ENCODE data around the gene TMEM250.
"Not testable (repeated sequence)": the region's sequence is repeated elsewhere in the genome, so short reads cannot be mapped to it uniquely, and the experiment has no call there.

The TMEM250 gene

DNA sequence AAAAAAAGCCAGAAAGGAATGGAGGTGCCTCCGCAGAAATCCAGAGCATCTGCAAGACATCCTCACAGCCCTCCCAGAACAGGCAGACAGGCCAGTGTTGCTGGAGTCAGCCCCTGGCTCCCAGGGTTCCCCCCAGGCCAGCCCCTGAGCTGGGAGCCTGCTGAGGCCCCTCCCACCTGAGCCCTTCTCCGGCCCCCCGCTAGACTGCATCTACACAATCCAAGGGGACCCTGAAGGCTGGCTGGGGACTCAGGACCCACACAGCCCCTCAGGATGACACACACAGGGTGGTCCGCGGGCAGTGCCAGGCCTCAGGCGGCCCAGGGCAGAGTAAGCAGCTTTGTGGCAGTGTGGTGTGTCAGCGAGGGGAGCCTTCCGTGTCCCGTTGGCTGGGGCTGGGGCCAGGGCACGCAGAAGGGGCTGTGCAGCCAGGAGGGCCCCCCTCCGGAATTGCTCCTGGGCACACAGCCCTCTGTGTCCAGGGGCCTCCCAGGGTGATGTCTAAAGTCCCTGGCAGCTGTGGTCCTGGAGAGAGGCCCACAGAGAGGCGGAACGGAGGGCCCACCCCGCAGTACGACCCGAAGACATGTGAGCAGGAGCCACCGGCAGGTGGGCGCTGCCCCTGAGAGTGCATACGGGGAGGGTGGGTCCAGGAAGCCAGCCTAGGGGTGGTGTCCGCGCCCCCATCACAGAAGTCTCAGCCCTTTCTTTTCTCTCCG is 2.9 kb downstream of the TMEM250 start:
- in situ Hi-C loops (cut with HindIII; ENCODE audit: low sequenced_read_pairs) = loop anchor here (10.0 kb wide), 2 partner anchors 81 to 231 kb away; no protein-coding TSS in a partner anchor

DNA sequence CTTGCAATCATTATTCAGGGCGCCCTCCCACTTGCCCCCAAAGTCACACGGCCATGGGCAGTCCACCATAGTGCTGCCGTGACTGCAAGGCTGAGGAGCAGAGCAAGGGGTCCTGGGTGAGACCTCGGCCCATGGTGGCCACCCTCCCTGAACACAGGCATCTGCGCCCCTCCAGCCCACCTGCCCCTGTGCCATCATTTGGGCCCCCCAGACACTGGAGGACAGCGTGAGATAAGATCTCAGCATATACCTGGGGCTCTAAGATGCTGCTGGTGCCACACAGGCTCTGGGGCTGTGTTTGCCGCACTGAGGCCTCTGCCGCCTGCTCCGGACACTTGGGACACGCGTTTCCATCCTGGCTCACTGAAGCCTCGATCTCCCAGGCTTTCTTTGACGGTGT is 3.5 kb downstream of the TMEM250 start:
- in situ Hi-C loops (cut with HindIII; ENCODE audit: low sequenced_read_pairs) = loop anchor here (10.0 kb wide), 2 partner anchors 80 to 230 kb away; no protein-coding TSS in a partner anchor

DNA sequence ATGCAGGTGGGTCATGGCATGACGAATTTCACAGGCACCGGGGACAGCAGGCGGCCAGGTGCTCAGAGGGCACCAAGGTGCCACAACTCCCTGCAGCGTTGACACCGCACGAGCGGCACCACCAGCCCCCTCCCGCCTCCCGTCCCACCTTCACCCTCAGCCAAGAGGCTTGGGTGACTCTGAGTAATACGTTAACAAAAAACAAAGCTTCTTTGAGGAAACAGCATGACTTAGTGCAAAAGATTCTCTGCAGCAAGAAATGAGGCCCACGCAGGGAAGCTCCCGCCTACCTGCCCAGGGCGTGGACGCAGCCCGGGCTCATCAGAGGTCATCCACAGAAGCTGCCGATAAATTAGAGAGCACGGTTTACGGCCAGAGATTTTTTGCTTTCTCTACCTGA is 4.1 kb downstream of the TMEM250 start:
- in situ Hi-C loops (cut with HindIII; ENCODE audit: low sequenced_read_pairs) = loop anchor here (5.0 to 10.0 kb wide), 5 partner anchors 37 to 230 kb away; no protein-coding TSS in a partner anchor

DNA sequence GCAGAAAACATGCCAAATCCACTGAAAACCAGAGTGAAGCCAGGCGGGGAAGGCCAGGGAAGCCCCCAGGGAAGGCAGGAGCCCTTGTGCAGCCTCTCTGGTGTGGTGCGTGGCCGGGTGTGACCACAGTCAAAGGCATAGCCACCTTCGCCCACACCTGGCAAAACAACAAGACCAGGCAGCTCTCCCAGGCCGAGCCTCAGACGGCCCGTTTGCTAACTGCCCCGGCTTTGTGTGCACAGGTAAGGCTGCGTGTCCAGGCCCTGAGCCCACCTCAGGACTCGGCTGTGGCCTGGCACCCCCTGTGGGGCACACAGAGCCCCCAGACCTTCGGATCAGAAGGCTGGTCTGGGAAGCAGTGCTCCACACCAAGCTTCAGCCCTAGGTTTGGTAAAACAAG is 6.1 kb downstream of the TMEM250 start:
- in situ Hi-C loops (cut with HindIII; ENCODE audit: low sequenced_read_pairs) = loop anchor here (5.0 to 10.0 kb wide), 5 partner anchors 35 to 228 kb away; no protein-coding TSS in a partner anchor

DNA sequence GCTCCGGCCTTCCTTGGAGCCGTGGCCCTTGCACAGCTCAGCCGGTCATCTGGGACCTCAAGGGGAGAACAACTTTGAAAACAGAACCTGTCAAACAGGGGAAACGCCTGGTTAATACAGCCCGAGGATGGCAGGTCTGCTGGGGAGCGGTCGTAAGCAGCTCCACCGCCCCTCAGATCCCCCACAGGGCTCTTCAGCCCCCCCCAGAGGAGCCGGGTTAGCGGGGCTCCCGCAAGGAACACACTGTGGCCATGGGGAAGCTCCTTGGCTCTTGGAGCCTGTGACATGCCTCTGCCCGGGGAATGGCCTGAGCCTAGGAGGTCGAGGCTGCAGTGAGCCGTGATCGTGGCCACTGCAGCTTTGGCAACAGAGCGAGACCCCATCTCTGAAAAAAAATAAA is 6.8 kb downstream of the TMEM250 start:
- in situ Hi-C loops (cut with HindIII; ENCODE audit: low sequenced_read_pairs) = loop anchor here (5.0 to 10.0 kb wide), 5 partner anchors 35 to 227 kb away; no protein-coding TSS in a partner anchor

DNA sequence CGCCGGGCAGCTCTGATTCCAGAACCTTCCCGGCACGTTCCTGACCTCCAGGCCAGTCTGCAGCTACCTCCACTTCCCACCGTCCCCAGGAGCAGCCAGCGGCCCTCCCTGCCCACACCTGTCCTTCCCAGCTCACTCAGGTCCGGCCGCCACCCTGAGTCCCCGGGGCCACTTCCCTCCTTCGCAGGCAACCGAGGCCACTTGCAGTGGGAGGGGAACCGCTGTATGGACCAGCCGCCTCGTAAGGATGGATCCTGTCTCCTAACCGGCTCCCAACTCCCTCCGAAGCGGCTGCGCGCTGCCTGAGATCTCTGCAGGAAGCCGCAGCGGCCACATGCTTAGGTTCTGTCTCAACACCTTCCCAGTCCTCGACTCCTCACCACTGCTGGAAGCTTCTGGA is 7.5 kb downstream of the TMEM250 start:
- in situ Hi-C loops (cut with HindIII; ENCODE audit: low sequenced_read_pairs) = loop anchor here (5.0 to 10.0 kb wide), 5 partner anchors 34 to 226 kb away; no protein-coding TSS in a partner anchor

DNA sequence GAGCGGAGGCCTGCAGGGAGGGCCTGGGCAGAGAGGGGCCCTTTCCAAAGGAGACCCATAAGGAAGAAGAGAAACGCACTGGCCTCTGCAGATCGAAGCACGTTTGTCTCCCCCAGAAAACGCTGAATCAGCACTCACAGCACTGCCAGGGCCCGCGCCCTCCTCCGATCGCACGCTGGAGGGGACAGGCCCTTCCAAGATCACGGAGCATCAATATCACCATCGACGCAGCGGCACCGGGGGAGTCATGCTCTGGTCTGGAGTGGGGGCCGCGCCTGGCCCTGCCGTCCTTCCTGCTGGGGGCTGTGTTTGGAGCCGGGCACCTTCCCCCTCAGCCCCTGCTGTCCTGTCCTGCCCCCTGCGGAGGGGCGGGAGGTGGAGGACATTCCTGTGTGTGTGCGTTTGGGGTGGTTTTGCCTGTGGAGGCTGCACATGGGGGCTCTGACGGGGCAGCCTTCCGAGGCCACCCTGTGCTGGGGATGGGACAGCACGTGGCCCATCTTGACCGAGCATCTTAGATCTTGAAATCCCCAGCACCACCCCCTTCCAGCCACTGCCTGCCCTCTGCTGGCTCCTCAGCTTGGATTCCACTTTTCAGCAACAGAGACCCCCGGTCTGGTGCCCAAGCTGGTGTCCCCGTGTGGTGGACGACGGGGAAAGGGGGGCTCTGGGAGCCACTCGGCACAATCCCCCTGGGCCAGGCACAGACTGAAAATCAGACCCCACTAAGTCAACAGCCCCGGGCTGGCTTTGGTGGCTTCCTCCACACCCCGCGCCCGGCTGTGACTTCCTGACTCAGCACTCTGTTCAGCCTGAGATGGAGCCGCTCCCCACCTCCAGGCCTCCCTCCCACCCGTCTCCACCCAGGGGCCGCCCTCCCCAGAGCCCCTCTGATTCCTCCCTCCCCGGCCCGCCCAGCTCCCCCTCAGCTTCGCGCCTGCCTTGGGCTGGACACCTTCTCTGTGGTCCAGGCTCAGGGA is 8.3 kb downstream of the TMEM250 start:
- in situ Hi-C loops (cut with HindIII; ENCODE audit: low sequenced_read_pairs) = loop anchor here (5.0 to 10.0 kb wide), 5 partner anchors 33 to 226 kb away; no protein-coding TSS in a partner anchor

DNA sequence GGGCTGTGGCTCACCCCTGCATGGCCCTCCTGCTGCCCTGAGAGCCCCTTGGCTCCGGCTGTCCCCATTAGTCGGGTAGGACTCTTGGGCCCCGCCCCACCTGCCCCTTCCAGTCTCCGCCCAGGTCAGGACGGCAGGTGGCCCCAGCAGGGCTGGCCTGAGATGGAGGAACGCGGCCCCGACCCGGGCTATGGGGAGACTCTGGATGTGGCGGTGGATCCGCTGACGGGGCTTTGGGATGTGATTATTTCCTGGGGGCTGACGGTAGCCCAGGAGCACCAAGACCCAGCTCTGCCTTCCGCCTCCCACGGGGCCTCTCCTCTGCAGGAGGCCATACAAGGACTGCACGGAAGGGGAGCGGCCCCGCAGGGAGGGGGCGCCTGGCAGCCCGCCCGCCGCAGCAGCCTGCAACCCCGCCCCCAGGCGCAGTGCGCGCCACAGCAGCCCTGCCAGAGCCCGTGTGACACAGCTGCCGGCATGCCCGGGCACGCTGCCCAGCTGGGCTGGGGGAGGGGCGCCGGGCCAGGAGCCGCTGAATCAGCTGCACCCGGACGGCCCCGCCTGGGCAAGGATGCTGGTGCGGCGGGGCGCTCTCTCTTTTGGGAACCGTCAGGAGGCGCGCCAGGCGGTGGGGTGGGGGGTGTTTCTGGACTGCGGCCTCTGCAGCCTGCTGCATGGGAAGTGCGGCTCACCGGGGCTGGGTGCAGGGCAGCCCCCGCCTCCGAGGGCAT is 9.2 kb downstream of the TMEM250 start:
- in situ Hi-C loops (cut with HindIII; ENCODE audit: low sequenced_read_pairs) = loop anchor here (5.0 to 10.0 kb wide), 5 partner anchors 32 to 225 kb away; no protein-coding TSS in a partner anchor

DNA sequence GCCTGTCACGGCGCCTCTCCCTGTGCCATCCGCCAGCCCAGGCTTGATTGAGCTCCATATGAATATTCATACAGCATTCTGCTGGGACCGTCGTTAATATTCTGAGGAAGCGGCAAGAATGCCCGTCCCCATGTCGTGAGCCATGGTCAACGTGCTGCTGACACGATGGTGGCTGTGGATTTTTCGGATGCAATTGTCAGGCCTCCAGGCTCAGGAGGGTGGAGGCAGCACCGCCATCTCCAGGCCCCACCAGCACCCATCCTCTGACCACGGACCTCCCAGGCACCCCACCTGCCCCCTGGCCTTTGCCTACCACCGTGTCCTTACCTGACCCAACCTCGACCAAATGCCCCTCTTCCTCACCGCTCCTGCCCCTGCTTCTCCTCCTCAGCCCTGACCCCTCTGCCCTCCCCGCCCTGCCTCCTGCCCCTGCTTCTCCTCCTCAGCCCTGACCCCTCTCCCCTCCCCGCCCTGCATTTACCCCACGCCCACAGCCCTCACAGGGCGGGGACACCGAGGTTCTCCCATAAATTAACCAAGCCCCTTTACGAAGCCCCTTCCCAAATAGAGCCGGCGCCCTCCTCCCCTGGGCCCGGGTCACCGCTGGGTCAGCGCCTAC is 9.9 kb downstream of the TMEM250 start:
- in situ Hi-C loops (cut with HindIII; ENCODE audit: low sequenced_read_pairs) = no loop called here

DNA sequence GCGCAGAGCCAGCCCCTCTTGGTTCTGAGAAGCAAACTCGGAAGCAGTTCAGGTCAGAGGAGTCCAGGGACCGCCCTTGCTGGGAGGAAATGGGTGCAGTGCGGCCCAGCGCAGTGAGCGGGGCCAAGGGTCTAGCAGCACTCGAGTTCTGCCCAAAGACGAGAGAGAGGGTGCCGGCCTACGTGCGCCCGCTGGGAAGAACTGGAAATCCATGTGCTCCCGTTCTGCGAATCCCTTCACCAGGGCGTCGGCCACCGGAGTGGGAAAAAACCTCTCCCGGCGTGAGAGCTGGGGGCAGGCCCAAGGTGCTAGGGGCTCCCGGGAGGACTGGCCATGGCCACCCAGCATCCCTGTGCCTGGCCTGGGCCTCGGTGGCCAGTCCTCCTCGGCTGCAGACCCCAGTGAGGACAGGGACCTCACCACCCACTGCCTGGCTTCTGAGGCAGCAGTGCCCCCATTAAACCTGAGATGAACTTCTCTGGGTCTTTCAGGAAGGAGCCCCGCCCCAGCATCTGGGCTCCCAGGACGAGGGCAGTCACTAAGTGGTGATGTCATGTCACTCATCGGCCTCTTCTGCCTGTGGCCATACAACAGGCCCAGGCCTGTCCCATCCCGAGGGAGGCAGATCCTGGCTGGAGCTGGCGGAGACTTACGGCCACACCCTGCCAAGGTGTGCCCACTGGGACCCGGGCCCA is 10.6 kb downstream of the TMEM250 start:
- in situ Hi-C loops (cut with HindIII; ENCODE audit: low sequenced_read_pairs) = no loop called here

DNA sequence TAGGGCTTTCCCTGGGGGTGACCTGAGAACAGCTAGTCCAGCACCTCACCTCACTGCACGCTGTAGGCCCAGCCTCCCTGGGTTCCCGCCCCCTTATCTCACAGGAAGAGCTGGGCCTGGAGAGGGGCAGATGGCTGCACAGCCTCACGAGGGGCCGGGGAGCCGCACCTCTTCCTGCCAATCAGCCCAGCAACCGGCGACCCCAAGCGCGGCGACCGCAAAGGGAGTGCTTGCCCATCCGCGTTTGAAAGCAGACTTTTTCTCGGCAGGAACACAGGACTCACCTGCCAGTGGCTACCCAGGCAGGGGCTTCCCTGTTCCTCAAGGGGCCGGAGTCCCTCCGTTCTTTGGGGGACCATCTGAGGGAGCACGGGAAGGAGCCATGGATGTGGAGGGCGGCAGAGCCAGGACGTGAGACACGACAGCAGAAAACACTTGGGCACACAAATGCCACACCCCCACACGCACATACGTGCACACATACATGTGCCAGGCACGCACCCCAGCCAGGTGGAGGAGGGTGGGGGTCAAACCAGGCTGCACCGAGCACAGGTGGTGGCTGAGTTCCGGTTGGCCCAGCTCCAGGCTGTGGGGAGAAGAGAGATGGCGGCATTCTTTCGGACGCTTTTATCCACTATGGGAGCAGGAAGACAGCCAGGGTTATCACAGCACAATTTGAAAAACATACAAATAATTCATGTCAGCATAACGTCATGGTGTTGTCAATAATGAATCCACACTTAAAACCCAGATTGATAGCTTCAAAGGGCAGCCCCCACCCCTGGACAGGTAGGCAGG is 11.3 kb downstream of the TMEM250 start:
- in situ Hi-C loops (cut with HindIII; ENCODE audit: low sequenced_read_pairs) = no loop called here

DNA sequence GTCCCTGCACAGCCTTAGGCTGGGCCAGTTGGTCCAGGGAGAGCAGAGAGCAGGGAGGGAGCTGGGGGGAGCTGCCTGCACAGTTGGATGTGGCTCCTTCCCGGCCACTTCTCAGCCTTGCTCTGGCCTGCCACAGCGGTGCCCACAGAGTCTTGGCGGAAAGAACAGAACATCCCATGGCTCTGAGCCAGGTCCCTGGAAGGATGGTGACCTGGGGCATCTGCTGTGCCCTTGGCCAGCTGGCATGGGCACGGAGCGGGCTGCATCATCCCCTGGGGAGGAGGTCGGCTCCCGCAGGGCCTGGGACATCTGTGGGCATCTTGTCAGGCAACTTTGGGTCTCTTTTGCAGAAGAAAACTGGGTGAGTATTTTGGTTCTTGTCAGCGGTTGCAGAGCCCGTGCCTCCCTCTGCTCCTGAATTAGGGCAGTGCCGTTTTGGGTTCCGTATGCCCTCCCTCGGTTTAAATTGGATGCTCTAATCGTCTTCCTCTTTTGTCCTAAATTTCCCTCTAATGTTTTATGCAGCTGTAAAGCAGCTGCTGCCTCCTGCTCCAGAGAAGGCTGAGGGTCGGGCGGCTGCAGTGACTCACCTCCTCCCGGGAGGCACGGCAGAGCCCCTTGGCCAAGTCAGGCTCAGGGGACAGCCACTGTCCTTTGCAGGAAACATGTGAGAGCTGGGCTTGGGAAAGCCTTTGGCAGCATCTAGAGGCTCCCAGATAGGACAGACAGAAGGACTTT is 13.1 kb downstream of the TMEM250 start:
- in situ Hi-C loops (cut with HindIII; ENCODE audit: low sequenced_read_pairs) = no loop called here

DNA sequence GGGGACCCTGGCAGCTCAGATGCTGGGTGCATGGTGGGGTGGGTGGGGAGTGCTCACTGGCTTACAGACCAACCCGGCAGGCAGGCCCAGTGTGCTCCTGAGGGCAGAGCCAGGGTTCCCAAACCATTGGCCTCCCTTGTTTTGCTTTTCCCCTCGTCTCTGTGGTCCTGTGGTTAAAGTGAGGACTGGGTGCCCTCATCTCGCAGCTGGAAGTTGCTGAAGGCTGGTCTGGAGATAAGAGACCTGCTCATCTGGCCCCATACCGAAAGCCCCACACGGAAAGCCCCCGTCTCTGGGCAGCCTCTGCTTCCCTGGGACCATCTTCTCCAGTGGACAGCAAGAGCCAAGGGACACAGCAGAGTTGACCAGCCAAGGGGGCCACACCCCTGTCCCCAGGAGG is 13.8 kb downstream of the TMEM250 start:
- in situ Hi-C loops (cut with HindIII; ENCODE audit: low sequenced_read_pairs) = no loop called here

DNA sequence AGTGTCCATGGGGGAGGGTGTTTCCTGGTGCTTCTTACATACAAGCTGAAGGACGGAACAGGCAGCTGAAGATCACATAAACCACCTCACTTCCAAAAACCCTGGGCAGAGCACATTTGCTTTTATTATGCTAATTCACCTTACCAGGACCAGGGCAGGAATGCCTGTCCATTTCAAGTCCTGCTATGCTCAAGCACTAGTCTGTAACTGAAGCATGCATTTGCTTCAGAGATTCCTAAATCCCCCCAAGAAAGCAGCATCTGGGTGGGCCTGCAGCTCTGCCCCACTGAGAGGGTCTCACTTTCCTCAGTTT is 14.2 kb downstream of the TMEM250 start:
- in situ Hi-C loops (cut with HindIII; ENCODE audit: low sequenced_read_pairs) = no loop called here

DNA sequence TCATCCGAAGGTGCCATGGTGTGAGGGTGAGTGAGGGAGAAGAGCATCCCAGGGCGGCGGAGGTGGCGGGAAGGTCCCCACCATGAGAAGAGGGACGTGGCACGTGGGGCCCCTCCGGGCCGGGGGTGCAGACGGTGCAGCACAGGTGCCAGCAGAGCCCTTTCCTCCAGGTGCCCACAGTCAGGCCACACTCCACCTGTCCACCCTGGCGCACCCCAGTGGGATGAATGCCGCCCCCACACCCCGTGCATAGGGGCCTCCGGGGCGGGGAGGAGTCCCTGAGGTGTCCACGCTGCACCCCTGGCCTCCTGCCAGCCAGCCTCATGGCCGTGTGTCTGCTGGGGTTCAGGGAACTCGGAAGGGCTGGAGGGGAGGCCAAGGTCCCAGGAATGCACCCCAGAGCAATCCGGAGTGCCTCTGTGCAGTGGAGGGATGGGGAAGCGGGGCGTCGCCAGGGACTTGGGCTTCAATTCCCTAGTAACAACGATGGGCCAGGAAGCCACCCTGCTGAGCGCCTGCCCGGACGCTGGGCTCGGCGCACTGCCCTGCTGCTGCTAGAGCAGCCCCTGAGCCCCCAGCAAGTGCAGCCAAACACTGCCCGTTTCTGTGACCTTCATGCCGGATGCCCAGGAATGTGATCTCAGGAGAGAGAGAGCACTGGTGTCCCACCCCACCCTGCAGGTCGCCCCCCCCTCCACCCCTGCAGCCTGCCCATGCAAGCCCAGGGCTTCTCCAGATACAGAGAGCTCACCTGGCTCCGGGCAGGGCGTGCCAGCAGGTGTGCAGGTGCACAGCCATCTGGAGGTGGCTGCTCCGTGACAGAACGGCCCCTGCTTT is 14.8 kb downstream of the TMEM250 start:
- in situ Hi-C loops (cut with HindIII; ENCODE audit: low sequenced_read_pairs) = no loop called here

DNA sequence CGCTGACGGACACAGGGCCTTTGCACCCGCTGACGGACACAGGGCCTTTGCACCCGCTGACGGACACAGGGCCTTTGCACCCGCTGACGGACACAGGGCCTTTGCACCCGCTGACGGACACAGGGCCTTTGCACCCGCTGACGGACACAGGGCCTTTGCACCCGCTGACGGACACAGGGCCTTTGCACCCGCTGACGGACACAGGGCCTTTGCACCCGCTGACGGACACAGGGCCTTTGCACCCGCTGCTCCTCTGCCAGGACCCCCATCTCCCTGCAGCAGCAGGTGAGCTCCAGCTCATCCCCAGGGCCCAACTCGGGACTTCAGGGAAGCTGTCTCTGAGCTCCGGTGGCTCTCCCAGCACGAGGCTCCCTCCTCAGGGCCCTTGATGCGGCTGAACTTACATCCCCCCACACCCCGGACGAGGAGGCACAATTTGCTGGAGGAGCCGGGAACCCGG is 17.0 kb downstream of the TMEM250 start:
- in situ Hi-C loops (cut with HindIII; ENCODE audit: low sequenced_read_pairs) = not testable (repeated sequence)

Measured in endothelial cell of hepatic sinusoid (primary cell).